NCI-H524 (cell line): ENCODE data around the gene MAGEA4.
A peak's percentile ranks its signal among the peaks of the same experiment; 100 is the strongest.

Source experiments
- DNase-seq, 2 experiments: peaks; one replicate each; lab custom pipeline; 2025; lab: John Stamatoyannopoulos, UW

MAGEA4 gene

GRCh38 chrX:151929126-151929525 is 16.4 kb downstream of the MAGEA4 start:
- no peak for DNase-seq

GRCh38 chrX:151935358-151935757 is 22.7 kb downstream of the MAGEA4 start:
- DNase-seq, result no peak

GRCh38 chrX:151938172-151938571 is 25.5 kb downstream of the MAGEA4 start:
- no peak for DNase-seq

- no peak for DNase-seq
Measured at GRCh38 chrX:151954730-151955129, 42.0 kb downstream of the MAGEA4 start.

GRCh38 chrX:151958101-151958500 is 45.4 kb downstream of the MAGEA4 start:
- no peak for DNase-seq

- DNase-seq, result no peak
Measured at GRCh38 chrX:151962034-151962433, 49.3 kb downstream of the MAGEA4 start.

GRCh38 chrX:151966236-151966635 is 53.5 kb downstream of the MAGEA4 start:
- no peak for DNase-seq

- no peak for DNase-seq
Measured at GRCh38 chrX:151970027-151970426, 57.3 kb downstream of the MAGEA4 start.

- no peak for DNase-seq
Measured at GRCh38 chrX:151970661-151971060, 58.0 kb downstream of the MAGEA4 start.

GRCh38 chrX:151973060-151973661 is 60.5 kb downstream of the MAGEA4 start:
- no peak for DNase-seq

- peak in 1 of 2 experiments; percentile 10 for DNase-seq
Measured at GRCh38 chrX:151973851-151974335, 61.2 kb downstream of the MAGEA4 start.
